D721Med (cell line): ENCODE data around the gene COMMD3.
"Not testable (repeated sequence)": the region's sequence is repeated elsewhere in the genome, so short reads cannot be mapped to it uniquely, and the experiment has no call there.

Experiments used
- DNase-seq: peaks from one replicate; pipeline ENCODE4 v3.0.0; 2011; ENCODE audit warnings: low spot score; ENCODE audit not compliant: insufficient read length
- FAIRE-seq: peaks from 2 replicates; lab custom pipeline; 2011; peaks lifted over from hg19 to GRCh38; lab: Jason Lieb, UNC
- TF ChIP-seq, protein P1 (sequence below): IDR thresholded peaks from 2 replicates; pipeline ENCODE4 v1.5.1; 2012; ENCODE audit warnings: mild to moderate bottlenecking, control low read depth; ENCODE audit not compliant: insufficient read depth; ENCODE audit errors: missing control alignments

The COMMD3 gene

DNA sequence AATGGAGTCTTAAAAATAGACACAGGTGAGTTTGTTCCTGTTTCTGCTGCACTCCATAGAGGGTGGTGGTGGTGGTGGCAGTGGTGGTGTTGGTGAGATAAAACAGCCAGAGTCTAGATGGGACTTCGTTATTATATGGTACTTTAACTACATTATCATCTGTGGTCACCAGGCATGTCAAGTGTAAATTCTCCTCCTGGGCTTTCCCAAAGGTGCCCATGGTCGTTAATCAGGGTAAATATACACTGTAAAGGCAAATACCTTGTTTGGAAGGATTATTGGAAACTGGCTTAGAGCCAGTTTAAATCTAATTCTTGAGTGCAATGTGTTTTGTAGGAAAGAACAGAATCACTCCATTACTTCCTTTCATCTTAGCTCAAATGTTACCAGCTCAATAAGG is 21.5 kb upstream of the COMMD3 start:
- no peak for FAIRE-seq

DNA sequence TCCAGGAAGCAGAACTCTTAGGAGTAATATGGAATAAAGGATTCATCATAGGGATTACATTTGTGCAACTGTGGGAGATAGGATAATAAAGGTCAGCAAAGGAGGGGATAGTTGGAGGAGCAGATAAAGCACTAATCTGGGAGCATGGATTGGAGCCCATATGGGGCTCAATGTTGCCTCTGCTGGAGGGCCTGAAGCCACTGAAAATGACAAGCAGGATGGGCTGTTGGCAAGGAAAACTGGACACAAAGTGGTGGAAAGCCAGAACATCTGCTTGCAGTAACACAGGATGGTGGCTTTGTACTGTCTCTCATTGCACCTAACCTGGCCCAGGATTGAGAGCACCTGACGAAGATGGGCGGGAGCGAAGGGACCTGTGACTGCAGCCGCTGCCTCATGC is 15.0 kb upstream of the COMMD3 start:
- DNase-seq, result no peak
- TF ChIP-seq, protein P1, sequence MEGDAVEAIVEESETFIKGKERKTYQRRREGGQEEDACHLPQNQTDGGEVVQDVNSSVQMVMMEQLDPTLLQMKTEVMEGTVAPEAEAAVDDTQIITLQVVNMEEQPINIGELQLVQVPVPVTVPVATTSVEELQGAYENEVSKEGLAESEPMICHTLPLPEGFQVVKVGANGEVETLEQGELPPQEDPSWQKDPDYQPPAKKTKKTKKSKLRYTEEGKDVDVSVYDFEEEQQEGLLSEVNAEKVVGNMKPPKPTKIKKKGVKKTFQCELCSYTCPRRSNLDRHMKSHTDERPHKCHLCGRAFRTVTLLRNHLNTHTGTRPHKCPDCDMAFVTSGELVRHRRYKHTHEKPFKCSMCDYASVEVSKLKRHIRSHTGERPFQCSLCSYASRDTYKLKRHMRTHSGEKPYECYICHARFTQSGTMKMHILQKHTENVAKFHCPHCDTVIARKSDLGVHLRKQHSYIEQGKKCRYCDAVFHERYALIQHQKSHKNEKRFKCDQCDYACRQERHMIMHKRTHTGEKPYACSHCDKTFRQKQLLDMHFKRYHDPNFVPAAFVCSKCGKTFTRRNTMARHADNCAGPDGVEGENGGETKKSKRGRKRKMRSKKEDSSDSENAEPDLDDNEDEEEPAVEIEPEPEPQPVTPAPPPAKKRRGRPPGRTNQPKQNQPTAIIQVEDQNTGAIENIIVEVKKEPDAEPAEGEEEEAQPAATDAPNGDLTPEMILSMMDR, result no peak
- FAIRE-seq, result no peak

More for the DNA sequence above, 21.5 kb upstream of the COMMD3 start:
- no peak for DNase-seq
- TF ChIP-seq, protein P1, result no peak

DNA sequence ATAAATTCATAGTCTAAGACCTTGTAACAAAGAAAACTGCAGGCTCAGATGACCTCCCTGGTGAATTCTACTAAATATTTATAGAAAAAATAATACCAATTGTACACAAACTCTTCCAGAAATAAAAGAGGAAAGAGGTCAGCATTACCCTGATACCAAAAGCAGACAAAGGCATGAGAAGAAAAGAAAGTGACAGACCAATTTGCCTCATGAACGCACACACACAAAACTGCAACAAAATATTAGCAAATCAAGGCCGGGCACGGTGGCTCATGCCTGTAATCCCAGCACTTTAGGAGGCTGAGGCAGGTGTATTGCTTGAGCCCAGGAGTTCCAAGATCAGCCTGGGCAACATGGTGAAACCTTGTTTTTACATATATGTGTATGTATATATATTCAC is 12.7 kb upstream of the COMMD3 start:
- FAIRE-seq (no peak), DNase-seq (no peak)
- TF ChIP-seq, protein P1, result no peak

DNA sequence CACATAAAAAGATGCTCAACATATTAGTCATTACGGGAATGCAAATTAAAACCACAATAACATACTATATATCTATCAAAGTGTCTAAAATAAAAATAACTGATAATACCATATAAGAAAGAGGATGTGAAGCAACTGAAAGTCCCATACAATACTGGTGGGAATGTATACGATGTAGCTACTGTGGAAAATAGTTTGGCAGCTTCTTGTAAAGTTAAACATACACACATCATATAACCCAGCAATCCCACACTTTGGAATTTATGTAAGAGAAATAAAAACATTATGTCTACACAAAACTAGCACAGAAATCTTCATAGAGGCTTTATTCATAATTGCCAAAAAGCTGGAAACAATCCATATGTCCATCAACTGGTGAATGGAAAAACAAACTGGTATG is 10.5 kb upstream of the COMMD3 start:
- no peak for DNase-seq
- TF ChIP-seq, protein P1, result no peak
- no peak for FAIRE-seq

DNA sequence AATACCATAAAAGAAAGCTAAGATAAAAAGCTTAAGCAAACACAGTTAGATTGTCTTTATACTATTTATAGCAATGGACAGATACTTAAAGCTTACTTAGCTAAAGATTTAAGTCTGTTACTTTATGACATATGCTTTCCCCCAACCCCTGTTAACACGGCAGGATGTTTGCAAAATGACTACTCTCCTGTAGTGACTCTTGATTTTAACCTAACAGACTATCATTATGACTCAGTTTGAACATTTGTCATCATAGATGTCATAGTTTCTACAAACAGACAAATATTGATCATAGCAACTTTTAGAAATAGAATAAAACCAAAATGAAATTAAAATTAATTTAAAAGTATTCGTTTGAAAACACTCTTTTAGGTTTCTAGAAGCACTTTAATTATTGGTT is 7.8 kb upstream of the COMMD3 start:
- no peak for FAIRE-seq
- DNase-seq, result no peak

DNA sequence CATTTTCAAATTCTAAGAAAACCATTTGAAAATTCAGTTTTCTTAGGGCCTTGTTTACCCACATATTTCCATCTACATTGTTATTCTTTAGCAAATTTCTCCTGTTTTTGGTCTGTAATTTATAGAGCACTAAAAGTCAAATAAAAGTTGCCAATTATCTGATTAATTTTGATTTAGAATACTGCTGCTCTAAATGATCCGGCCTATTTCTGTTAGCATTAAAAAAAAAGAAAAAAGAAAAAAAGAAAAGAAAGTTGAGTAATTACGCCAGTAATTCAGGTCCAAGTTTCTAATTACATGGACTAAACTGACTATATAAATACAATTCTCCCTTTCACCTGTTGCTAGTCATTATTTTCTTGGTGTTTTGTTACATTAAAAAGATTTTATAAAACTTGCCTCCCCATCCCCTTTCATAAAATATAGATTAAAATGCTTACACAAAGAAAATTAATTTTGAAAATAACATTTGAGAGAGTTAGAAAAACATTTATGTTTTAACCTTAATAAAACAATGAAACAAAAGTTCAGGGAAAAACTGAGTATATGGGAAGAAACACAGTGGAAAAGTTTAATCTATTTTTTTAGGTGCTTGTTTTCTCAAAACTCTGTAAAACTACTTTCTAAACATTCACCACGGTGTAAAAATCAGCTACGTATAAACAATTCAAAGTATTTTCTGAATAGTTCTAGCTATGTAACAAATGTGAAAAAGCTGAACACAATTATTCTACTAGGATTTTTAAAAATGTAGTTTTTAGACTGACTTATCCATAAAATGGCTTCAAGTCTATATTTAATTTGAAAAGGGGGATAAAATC is 6.8 kb upstream of the COMMD3 start:
- FAIRE-seq, result no peak
- no peak for DNase-seq
- TF ChIP-seq, protein P1, result no peak

More for the DNA sequence above, 7.8 kb upstream of the COMMD3 start:
- TF ChIP-seq, protein P1, result no peak

DNA sequence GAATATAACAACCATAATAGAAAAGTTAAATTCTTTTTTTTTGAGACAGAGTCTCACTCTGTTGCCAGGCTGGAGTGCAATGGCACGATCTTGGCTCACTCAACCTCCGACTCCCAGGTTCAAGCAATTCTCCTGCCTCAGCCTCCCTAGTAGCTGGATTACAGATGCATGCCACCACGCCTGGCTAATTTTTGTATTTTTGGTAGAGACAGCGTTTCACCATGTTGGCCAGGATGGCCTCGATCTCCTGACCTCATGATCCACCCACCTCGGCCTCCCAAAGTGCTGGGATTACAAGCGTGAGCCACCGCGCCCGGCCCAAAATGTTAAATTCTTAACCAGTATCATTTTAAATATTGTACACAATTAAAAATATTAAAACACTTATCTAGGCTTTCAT is 6.2 kb upstream of the COMMD3 start:
- not testable (repeated sequence) for DNase-seq, FAIRE-seq

DNA sequence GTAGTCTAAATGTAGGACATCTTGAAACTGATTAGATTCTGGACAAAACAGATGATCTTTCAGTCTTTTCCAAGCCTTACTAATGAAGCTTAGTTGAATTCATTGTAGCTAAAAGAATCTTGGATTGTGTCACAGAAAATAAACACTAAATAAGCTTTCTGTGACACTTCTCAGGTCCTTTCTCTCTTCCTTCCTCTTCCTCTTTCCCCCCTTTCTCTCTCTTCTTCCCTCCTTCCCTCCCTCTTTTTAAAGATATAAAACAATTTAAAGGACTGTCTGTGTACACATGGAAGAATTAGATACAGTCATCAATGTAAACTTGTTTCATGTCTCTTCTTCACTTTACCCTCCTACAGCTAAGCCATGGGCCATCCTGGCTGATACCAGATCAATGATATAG is 5.3 kb upstream of the COMMD3 start:
- FAIRE-seq (no peak), DNase-seq (no peak)
- TF ChIP-seq, protein P1, result no peak
